Breast epithelium (tissue), 3 donors: ENCODE results near the gene JADE2.

Experiments used
- POLR2A ChIP-seq: fragments of 450-650 bp; IDR thresholded peaks from one replicate; pipeline ENCODE4 v1.6.1; 2016; ENCODE audit warnings: antibody characterized with exemption, mild to moderate bottlenecking, moderate library complexity
- POLR2AphosphoS5 ChIP-seq, 3 donors: sonication (generic); formaldehyde crosslinking; IDR thresholded peaks; one replicate each; pipeline ENCODE4 v1.6.1; 2017; ENCODE audit warnings: antibody characterized with exemption in 3 of 3
- TF ChIP-seq, protein P1 (sequence below), 3 donors: fragments of 450-650 bp; IDR thresholded peaks; one replicate each; pipeline ENCODE4 v1.5.1; 2016 to 2017; ENCODE audit warnings: antibody characterized with exemption in 3 of 3, mild to moderate bottlenecking in 3 of 3, moderate library complexity in 3 of 3

DNA sequence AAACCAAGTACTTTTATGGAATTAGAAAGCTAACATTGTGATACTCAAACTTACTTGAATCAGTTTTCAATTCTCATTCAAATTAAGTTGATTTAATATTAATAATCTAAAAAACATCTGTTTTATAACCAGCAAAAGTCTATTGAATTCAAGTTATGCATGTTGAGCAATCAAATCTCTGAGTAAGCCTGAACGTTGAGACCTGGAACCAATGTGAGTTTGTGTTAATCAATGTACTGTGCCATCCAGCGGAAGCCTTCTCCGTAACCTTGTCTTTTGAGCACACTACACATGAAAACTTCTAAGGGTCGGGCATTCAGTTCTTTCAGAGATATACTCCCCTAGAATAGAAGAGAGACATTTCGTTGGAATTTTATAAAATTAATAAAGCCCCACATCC is 81.3 kb downstream of the JADE2 start:
- TF ChIP-seq, protein P1, sequence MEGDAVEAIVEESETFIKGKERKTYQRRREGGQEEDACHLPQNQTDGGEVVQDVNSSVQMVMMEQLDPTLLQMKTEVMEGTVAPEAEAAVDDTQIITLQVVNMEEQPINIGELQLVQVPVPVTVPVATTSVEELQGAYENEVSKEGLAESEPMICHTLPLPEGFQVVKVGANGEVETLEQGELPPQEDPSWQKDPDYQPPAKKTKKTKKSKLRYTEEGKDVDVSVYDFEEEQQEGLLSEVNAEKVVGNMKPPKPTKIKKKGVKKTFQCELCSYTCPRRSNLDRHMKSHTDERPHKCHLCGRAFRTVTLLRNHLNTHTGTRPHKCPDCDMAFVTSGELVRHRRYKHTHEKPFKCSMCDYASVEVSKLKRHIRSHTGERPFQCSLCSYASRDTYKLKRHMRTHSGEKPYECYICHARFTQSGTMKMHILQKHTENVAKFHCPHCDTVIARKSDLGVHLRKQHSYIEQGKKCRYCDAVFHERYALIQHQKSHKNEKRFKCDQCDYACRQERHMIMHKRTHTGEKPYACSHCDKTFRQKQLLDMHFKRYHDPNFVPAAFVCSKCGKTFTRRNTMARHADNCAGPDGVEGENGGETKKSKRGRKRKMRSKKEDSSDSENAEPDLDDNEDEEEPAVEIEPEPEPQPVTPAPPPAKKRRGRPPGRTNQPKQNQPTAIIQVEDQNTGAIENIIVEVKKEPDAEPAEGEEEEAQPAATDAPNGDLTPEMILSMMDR (IDR thresholded peaks at IDR 0.05) = no peak
- TF ChIP-seq POLR2AphosphoS5 (IDR thresholded peaks at IDR 0.05) (no peak), POLR2A (no peak)
